MM.1S (cell line): ENCODE measurements around the gene RTBDN.

Experiments
- DNase-seq: peaks from one replicate; pipeline ENCODE4 v3.0.0-alpha.2; 2015
- H2AFZ ChIP-seq: fragments of 300-600 bp; sonication (generic); 2 replicates; pipeline ENCODE4 v1.6.0; 2016; ENCODE audit warnings: antibody characterized with exemption, low read length
- H3F3A ChIP-seq: fragments of 300-600 bp; sonication (generic); 2 replicates; pipeline ENCODE4 v1.6.1; 2016; ENCODE audit warnings: mild to moderate bottlenecking, antibody characterized with exemption, low read length, moderate library complexity, mixed read lengths; ENCODE audit not compliant: insufficient read depth
- H3K27ac ChIP-seq: fragments of 300-600 bp; sonication (generic); 2 replicates; pipeline ENCODE4 v1.5.1; 2016; ENCODE audit warnings: mild to moderate bottlenecking, low read length
- H3K27me3 ChIP-seq: fragments of 300-600 bp; sonication (generic); replicated peaks from 2 replicates; pipeline ENCODE4 v1.6.0; 2016; ENCODE audit warnings: low read length; ENCODE audit not compliant: insufficient read depth
- H3K36me3 ChIP-seq: fragments of 300-600 bp; sonication (generic); replicated peaks from 2 replicates; pipeline ENCODE4 v1.6.1; 2016; ENCODE audit warnings: mild to moderate bottlenecking, low read length, mixed read lengths; ENCODE audit not compliant: insufficient read depth
- H3K4me1 ChIP-seq: fragments of 300-600 bp; sonication (generic); 2 replicates; pipeline ENCODE4 v1.6.1; 2016; ENCODE audit warnings: low read length, mixed read lengths
- H3K4me2 ChIP-seq: fragments of 300-600 bp; sonication (generic); 2 replicates; pipeline ENCODE4 v1.6.0; 2016; ENCODE audit warnings: low read depth, low read length
- H3K4me3 ChIP-seq: fragments of 300-600 bp; sonication (generic); 2 replicates; pipeline ENCODE4 v1.5.1; 2016; ENCODE audit warnings: low read length, mixed read lengths
- H3K79me2 ChIP-seq: fragments of 300-600 bp; sonication (generic); 2 replicates; pipeline ENCODE4 v1.6.1; 2016; ENCODE audit warnings: mixed run types, low read length, mixed read lengths
- H3K9ac ChIP-seq: fragments of 300-600 bp; sonication (generic); 2 replicates; pipeline ENCODE4 v1.6.1; 2016; ENCODE audit warnings: low read length, mixed read lengths
- H3K9me2 ChIP-seq: fragments of 300-600 bp; sonication (generic); replicated peaks from 2 replicates; pipeline ENCODE4 v1.6.1; 2016; ENCODE audit warnings: mild to moderate bottlenecking, low read length, mixed read lengths; ENCODE audit not compliant: insufficient read depth
- H3K9me3 ChIP-seq: fragments of 300-600 bp; sonication (generic); replicated peaks from 2 replicates; pipeline ENCODE4 v1.6.1; 2016; ENCODE audit warnings: mild to moderate bottlenecking, low read length, mixed read lengths; ENCODE audit not compliant: insufficient read depth
- H4K20me1 ChIP-seq: fragments of 300-600 bp; sonication (generic); 2 replicates; pipeline ENCODE4 v1.6.1; 2016; ENCODE audit warnings: mild to moderate bottlenecking, low read length, moderate library complexity, mixed read lengths; ENCODE audit not compliant: insufficient read depth
- EZH2 ChIP-seq: fragments of 300-600 bp; sonication (generic); optimal IDR thresholded peaks from 2 replicates; pipeline ENCODE3; 2017; ENCODE audit warnings: low read depth, mild to moderate bottlenecking, antibody characterized with exemption, low read length, mixed read lengths
- EZH2phosphoT487 ChIP-seq: fragments of 300-600 bp; sonication (generic); IDR thresholded peaks from 2 replicates; pipeline ENCODE4 v1.6.1; 2018; ENCODE audit warnings: antibody characterized with exemption, low read length
- TF ChIP-seq, protein P1 (sequence below): fragments of 300-600 bp; sonication (generic); IDR thresholded peaks from 2 replicates; pipeline ENCODE4 v1.5.1; 2016; ENCODE audit warnings: antibody characterized with exemption, low read length, mixed read lengths

Gene RTBDN

DNA sequence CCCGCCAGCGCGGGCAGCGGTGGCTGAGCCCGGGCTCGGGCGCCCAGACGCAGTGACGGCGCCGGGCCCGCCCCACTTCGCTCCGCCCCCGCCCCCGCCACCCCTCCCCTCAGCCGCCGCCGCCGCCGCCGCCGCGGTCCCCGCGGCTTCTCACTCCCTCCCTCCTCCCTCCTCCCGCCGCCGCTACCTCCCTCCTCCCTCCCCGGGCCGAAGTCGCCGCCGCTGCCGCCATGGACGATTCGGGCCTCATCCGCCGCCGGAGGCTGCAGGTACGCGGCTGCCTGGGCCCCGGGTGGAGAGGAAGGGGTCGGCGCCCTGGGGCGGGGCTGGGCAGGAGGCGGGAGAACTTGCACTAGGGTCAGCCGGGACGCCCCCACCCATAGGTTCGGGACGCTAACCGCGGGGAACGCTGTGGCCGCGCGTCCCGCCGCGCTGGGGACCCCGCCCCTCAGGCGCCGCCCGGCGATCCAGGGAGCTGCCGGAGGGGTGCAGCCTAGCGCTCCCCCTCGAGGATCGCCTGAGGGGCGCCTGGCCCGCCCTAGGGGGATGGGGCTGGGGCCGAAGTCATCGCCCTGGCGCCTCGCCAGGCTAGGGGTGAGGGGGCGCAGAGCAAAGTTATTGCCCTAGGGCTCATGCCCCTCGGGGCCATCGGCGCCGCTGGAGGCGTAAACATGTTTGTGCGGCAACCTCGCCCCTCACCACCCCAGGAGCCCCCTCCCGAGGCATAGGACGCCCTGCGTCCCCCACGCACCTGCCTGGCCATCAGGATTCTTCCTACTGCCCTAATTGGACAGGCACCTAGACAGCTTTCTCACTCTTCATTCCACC is 427 bp downstream of the RTBDN start:
- Histone ChIP-seq H4K20me1 (no peaks in the 10 kb centered on the region), H3F3A (no peaks in the 10 kb centered on the region), H3K27me3 (peaks cover 78% of the 10 kb centered on the region), H3K36me3 (no peaks in the 10 kb centered on the region), H3K4me3 (peak overlapping the region; percentile 37; the same call in 1 of the 2 replicates), H3K4me2 (peak overlapping the region; percentile 71; the same call in 1 of the 2 replicates), H3K9ac (no peak overlapping the region), H3K9me2 (no peaks in the 10 kb centered on the region), H3K79me2 (no peaks in the 10 kb centered on the region), H3K4me1 (peaks cover 3% of the 10 kb centered on the region; the same call in 1 of the 2 replicates), H3K27ac (no peak overlapping the region), H3K9me3 (no peaks in the 10 kb centered on the region), H2AFZ (no peak overlapping the region)
- DNase-seq, result peak; percentile 24
- TF ChIP-seq EZH2 (no peak), EZH2phosphoT487 (no peak)
- TF ChIP-seq, protein P1, sequence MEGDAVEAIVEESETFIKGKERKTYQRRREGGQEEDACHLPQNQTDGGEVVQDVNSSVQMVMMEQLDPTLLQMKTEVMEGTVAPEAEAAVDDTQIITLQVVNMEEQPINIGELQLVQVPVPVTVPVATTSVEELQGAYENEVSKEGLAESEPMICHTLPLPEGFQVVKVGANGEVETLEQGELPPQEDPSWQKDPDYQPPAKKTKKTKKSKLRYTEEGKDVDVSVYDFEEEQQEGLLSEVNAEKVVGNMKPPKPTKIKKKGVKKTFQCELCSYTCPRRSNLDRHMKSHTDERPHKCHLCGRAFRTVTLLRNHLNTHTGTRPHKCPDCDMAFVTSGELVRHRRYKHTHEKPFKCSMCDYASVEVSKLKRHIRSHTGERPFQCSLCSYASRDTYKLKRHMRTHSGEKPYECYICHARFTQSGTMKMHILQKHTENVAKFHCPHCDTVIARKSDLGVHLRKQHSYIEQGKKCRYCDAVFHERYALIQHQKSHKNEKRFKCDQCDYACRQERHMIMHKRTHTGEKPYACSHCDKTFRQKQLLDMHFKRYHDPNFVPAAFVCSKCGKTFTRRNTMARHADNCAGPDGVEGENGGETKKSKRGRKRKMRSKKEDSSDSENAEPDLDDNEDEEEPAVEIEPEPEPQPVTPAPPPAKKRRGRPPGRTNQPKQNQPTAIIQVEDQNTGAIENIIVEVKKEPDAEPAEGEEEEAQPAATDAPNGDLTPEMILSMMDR, result no peak

DNA sequence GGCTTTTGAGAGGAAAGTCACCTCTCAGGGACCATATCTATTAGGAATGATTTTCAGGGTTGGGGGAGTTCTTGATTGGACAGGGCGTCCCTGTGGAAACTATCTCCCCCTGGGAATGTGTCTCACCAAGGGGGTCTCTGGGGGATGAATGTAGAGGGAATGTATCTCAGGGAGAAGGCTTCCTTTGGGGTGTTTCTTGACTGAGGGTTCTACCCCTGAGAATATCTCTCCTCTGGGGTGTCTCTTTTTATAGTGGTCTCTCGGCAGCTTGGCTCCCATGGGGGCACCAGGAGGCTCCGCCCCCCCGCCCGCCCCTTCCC is 1.0 kb downstream of the RTBDN start:
- peak overlapping the region; percentile 53 for H3K4me2 ChIP-seq
- no peaks in the 10 kb centered on the region for H3K36me3 ChIP-seq
- H4K20me1 ChIP-seq, result no peaks in the 10 kb centered on the region
- H3K9me2 ChIP-seq, result no peaks in the 10 kb centered on the region
- no peak overlapping the region for H3K27ac ChIP-seq
- no peak overlapping the region for H3K9ac ChIP-seq
- no peaks in the 10 kb centered on the region for H3K79me2 ChIP-seq
- peaks cover 3% of the 10 kb centered on the region; the same call in 1 of the 2 replicates for H3K4me1 ChIP-seq
- H3K9me3 ChIP-seq, result no peaks in the 10 kb centered on the region
- no peak for DNase-seq
- H3F3A ChIP-seq, result no peaks in the 10 kb centered on the region
- H3K27me3 ChIP-seq, result peaks cover 78% of the 10 kb centered on the region
- TF ChIP-seq, protein P1, result no peak
- TF ChIP-seq EZH2phosphoT487 (no peak), EZH2 (no peak)
- H3K4me3 ChIP-seq, result no peak overlapping the region; the same call in 1 of the 2 replicates
- no peak overlapping the region for H2AFZ ChIP-seq

DNA sequence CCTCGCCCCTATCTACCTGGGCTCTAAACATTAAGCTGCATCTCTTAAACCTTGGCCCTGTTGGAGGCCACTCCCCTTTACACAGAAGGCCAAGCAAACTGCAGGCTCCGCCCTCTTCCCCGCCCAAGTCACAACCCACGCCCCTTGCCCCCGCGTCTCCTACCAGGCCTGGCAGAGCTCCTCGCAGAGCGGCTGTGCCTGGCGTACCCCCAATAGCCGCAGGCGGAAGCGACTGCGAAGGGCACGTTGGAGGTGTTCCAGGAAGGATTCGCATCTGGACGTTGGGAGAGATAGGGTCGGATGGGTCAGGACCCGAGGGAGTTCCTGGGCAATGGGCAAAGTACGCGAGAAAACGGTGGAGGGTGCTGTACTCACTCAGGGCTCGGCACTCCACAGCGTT is 5.9 kb downstream of the RTBDN start:
- Histone ChIP-seq H2AFZ (no peak overlapping the region), H3K9me3 (no peaks in the 10 kb centered on the region), H3K4me3 (no peak overlapping the region), H3K27me3 (peaks cover 60% of the 10 kb centered on the region), H3K9me2 (no peaks in the 10 kb centered on the region), H3K36me3 (no peaks in the 10 kb centered on the region), H3K4me1 (peaks cover 3% of the 10 kb centered on the region; the same call in 1 of the 2 replicates), H3K4me2 (peak overlapping the region; percentile 18; the same call in 1 of the 2 replicates), H4K20me1 (no peaks in the 10 kb centered on the region), H3K79me2 (no peaks in the 10 kb centered on the region), H3K27ac (no peak overlapping the region), H3K9ac (no peak overlapping the region), H3F3A (no peaks in the 10 kb centered on the region)
- no peak for DNase-seq
- TF ChIP-seq EZH2 (no peak), EZH2phosphoT487 (no peak)
